ENCODE results near the gene LY6G6D.

GRCh38 chr6:31728767-31729514 is 13.8 kb downstream of the LY6G6D start, which contains the start of gene DDAH2:
- TF ChIP-seq CTCF (IDR thresholded peaks at IDR 0.05; ENCODE audit: poor library complexity) (peak; percentile 76), EZH2 (IDR thresholded peaks at IDR 0.05; ENCODE audit: borderline replicate concordance) (no peak), EZH2phosphoT487 (IDR thresholded peaks at IDR 0.05; ENCODE audit: low read depth, severe bottlenecking, unreplicated experiment) (no peak)
